Liver (tissue), 3 donors: ENCODE results near the gene RANBP17.

ENCODE experiments used
- CTCF ChIP-seq: fragments of 150-350 bp; IDR thresholded peaks from 2 replicates; pipeline ENCODE4 v1.5.1; 2017; ENCODE audit warnings: improper control_type of control experiment, low read depth, low read length; ENCODE audit not compliant: missing input control
- GABPA ChIP-seq, 2 donors: IDR thresholded peaks in 1 of 2; conservative IDR thresholded peaks in 1 of 2; 2 replicates each; pipeline ENCODE4 v1.6.1; 2016; ENCODE audit warnings: antibody characterized with exemption in 2 of 2, mild to moderate bottlenecking in 1 of 2, moderate library complexity in 1 of 2
- MAX ChIP-seq: IDR thresholded peaks from 2 replicates; pipeline ENCODE4 v1.6.1; 2016; ENCODE audit warnings: antibody characterized with exemption
- RAD21 ChIP-seq, 2 donors: IDR thresholded peaks; 2 replicates each; pipeline ENCODE4 v1.6.1; 2016; ENCODE audit warnings: antibody characterized with exemption in 2 of 2, mild to moderate bottlenecking in 2 of 2
- REST ChIP-seq: IDR thresholded peaks from 2 replicates; pipeline ENCODE4 v1.6.1; 2016; ENCODE audit warnings: antibody characterized with exemption, mild to moderate bottlenecking
- SP1 ChIP-seq: IDR thresholded peaks from 2 replicates; pipeline ENCODE4 v1.6.1; 2018; ENCODE audit warnings: antibody characterized with exemption, mild to moderate bottlenecking
- YY1 ChIP-seq: IDR thresholded peaks from 2 replicates; pipeline ENCODE4 v1.6.1; 2016; ENCODE audit warnings: antibody characterized with exemption, mild to moderate bottlenecking
- donor health status: healthy.
- donor health status: healthy.

GRCh38 chr5:171263181-171263580 is 401.4 kb downstream of the RANBP17 start:
- TF ChIP-seq RAD21 (IDR thresholded peaks at IDR 0.05) (no peak), CTCF (no peak), YY1 (no peak), GABPA (IDR thresholded peaks at IDR 0.05 in 1 of 2, conservative IDR thresholded peaks at IDR 0.05 in 1 of 2) (no peak), REST (no peak), MAX (no peak), SP1 (no peak)
